HCT116 (cell line): ENCODE data around the gene FAN1. TPM values are rescaled to one million over a fixed set of nuclear protein-coding genes. Genes with fewer than 3 reads are reported as not detected.

Experiments
- ATAC-seq: fragments of 200-7000 bp; cut with Tn5 transposase; 2 replicates; pipeline ENCODE4 v1.9.1; 2020; ENCODE audit warnings: mild to moderate bottlenecking, moderate library complexity
- BruUV-seq: library from RNA; stranded (reverse); fragments of 400-500 nt; replicated peaks from 2 replicates; lab custom pipeline; 2021; lab: Mats Ljungman, UMichigan
- CTCF ChIA-PET: fragments of 300-600 bp; sonication (Branson Sonifier 250); formaldehyde crosslinking; loops from one replicate; lab custom pipeline; 2021; ENCODE audit warnings: antibody characterized with exemption; lab: Charles Lee
- POLR2A ChIA-PET: fragments of 300-600, 350-600 bp; sonication (Branson Sonifier 250); formaldehyde crosslinking; loops from one replicate; lab custom pipeline; 2021; ENCODE audit warnings: antibody characterized with exemption; lab: Charles Lee
- RAD21 ChIA-PET, 2 experiments: fragments of 300-600 bp; sonication (Branson Sonifier 250); formaldehyde crosslinking; loops; one replicate each; lab custom pipeline; 2023; ENCODE audit warnings: low total read pairs in 2 of 2; ENCODE audit not compliant: uncharacterized antibody in 2 of 2, unreplicated experiment in 2 of 2, low non-redundant PET in 1 of 2; lab: Charles Lee
- DNase-seq: peaks from one replicate; pipeline ENCODE4 v3.0.0-alpha.2; 2010; ENCODE audit warnings: low read depth, low spot score
- H2AFZ ChIP-seq: fragments of 200-600 bp; shearing (Covaris generic), sonication (generic); 2 replicates; pipeline ENCODE4 v1.6.1; 2017; ENCODE audit warnings: low read depth, mixed run types, mixed read lengths, antibody characterized with exemption, low read length; ENCODE audit not compliant: poor library complexity, severe bottlenecking
- H3K27ac ChIP-seq: 2 replicates; pipeline ENCODE4 v1.5.1; 2012; ENCODE audit warnings: low read depth, low read length
- H3K27me3 ChIP-seq: fragments of 200-600 bp; sonication (generic); 2 replicates; pipeline ENCODE4 v1.6.1; 2016; ENCODE audit warnings: mixed run types, low read length, mixed read lengths; ENCODE audit not compliant: insufficient read depth
- H3K36me3 ChIP-seq, 2 experiments: fragments of 200-500 bp in 1 of 2; fragments of 200-600 bp in 1 of 2; sonication (Bioruptor generic) in 1 of 2; sonication (generic) in 1 of 2; 2 replicates each; pipeline versions ENCODE4 v1.5.1 to v1.6.1; 2014 to 2016; ENCODE audit warnings: low read length in 2 of 2, inconsistent platforms in 1 of 2, mixed read lengths in 1 of 2, mixed run types in 1 of 2; ENCODE audit not compliant: insufficient read depth in 2 of 2, control insufficient read depth in 1 of 2
- H3K4me1 ChIP-seq, 2 experiments: fragments of 200-600 bp in 1 of 2; sonication (generic) in 1 of 2; 2 replicates each; pipeline versions ENCODE4 v1.5.1 to v1.6.1; 2012 to 2017; ENCODE audit warnings: low read length in 2 of 2, inconsistent platforms in 1 of 2, mild to moderate bottlenecking in 1 of 2, mixed read lengths in 1 of 2, mixed run types in 1 of 2, moderate library complexity in 1 of 2; ENCODE audit not compliant: insufficient read depth in 2 of 2, control insufficient read depth in 1 of 2
- H3K4me2 ChIP-seq: fragments of 200-600 bp; sonication (generic); 2 replicates; pipeline ENCODE4 v1.6.1; 2017; ENCODE audit warnings: mixed run types, low read length, mixed read lengths
- H3K4me3 ChIP-seq, 2 experiments: fragments of 200-600 bp in 1 of 2; sonication (generic) in 1 of 2; replicated peaks in 1 of 2; 2 replicates each; pipeline ENCODE4 v1.5.1; 2011 to 2016; ENCODE audit warnings: low read length in 2 of 2, control low read depth in 1 of 2, low read depth in 1 of 2, mild to moderate bottlenecking in 1 of 2, mixed read lengths in 1 of 2, mixed run types in 1 of 2
- H3K79me2 ChIP-seq: fragments of 200-600 bp; sonication (generic); 2 replicates; pipeline ENCODE4 v1.6.1; 2017; ENCODE audit warnings: mild to moderate bottlenecking, mixed run types, low read length, moderate library complexity, mixed read lengths; ENCODE audit not compliant: insufficient read depth
- H3K9ac ChIP-seq: fragments of 200-600 bp; sonication (generic); 2 replicates; pipeline ENCODE4 v1.6.1; 2016; ENCODE audit warnings: low read length, mixed read lengths
- H3K9me2 ChIP-seq: fragments of 200-600 bp; sonication (generic), shearing (Covaris generic); 2 replicates; pipeline ENCODE4 v1.6.1; 2017; ENCODE audit warnings: mixed run types, mild to moderate bottlenecking, moderate library complexity; ENCODE audit not compliant: insufficient read depth
- H3K9me3 ChIP-seq, 2 experiments: fragments of 200-500 bp in 1 of 2; fragments of 200-600 bp in 1 of 2; sonication (Bioruptor generic) in 1 of 2; sonication (generic) in 1 of 2; 2 replicates each; pipeline ENCODE4 v1.6.1; 2014 to 2017; ENCODE audit warnings: low read length in 2 of 2, mixed read lengths in 2 of 2, inconsistent platforms in 1 of 2, low read depth in 1 of 2, mild to moderate bottlenecking in 1 of 2, mixed run types in 1 of 2, moderate library complexity in 1 of 2; ENCODE audit not compliant: control insufficient read depth in 1 of 2, insufficient read depth in 1 of 2
- H4K20me1 ChIP-seq: fragments of 200-600 bp; sonication (generic), shearing (Covaris generic); 2 replicates; pipeline ENCODE4 v1.6.1; 2017; ENCODE audit warnings: mixed run types, mild to moderate bottlenecking, moderate library complexity; ENCODE audit not compliant: insufficient read depth
- ATF3 ChIP-seq: IDR thresholded peaks from 2 replicates; pipeline ENCODE4 v1.6.1; 2012
- CBX3 ChIP-seq: IDR thresholded peaks from 2 replicates; pipeline ENCODE4 v1.6.1; 2012; ENCODE audit warnings: low read depth
- EGR1 ChIP-seq: IDR thresholded peaks from 2 replicates; pipeline ENCODE4 v1.6.1; 2012; ENCODE audit warnings: low read depth
- EZH2 ChIP-seq: fragments of 200-600 bp; sonication (generic); IDR thresholded peaks from 2 replicates; pipeline ENCODE4 v1.6.1; 2017; ENCODE audit warnings: antibody characterized with exemption, mixed run types
- RAD21 ChIP-seq: IDR thresholded peaks from 2 replicates; pipeline ENCODE4 v1.6.1; 2012; ENCODE audit warnings: low read depth, mild to moderate bottlenecking
- REST ChIP-seq: IDR thresholded peaks from 2 replicates; pipeline ENCODE4 v1.6.1; 2012; ENCODE audit warnings: low read depth
- TCF7L2 ChIP-seq: IDR thresholded peaks from 2 replicates; pipeline ENCODE4 v1.7.0; 2011; ENCODE audit warnings: borderline replicate concordance, inconsistent platforms; ENCODE audit not compliant: insufficient read depth, insufficient read length; ENCODE audit errors: extremely low read depth
- ZFX ChIP-seq: fragments of 450-650 bp; IDR thresholded peaks from 2 replicates; pipeline ENCODE4 v1.6.1; 2017
- intact Hi-C: fragments of 100-400 bp; cut with micrococcal nuclease; formaldehyde crosslinking; loops from 2 replicates; pipeline ENCODE4 v1.10.0; 2022
- total RNA-seq: library from RNA; stranded (reverse); gene quantifications from one replicate; pipeline ENCODE4 v1.2.1, GENCODE V29; 2021; ENCODE audit not compliant: unreplicated experiment

FAN1 gene
- total RNA-seq, 1 experiment from 2014 or later = 17.4 TPM

- Histone ChIP-seq H4K20me1 (no peaks in the 10 kb centered on the region), H3K9ac (peak overlapping the region; percentile 72; the same call in 1 of the 2 replicates), H3K27ac (no peak overlapping the region), H3K4me2 (peak overlapping the region; percentile 84), H3K79me2 (no peaks in the 10 kb centered on the region; the same call in 1 of the 2 replicates), H3K36me3 (no peaks in the 10 kb centered on the region; a peak in 1 of 4 replicates), H2AFZ (no peak overlapping the region), H3K9me2 (no peaks in the 10 kb centered on the region), H3K4me1 (peaks cover 5 to 16% of the 10 kb centered on the region in 2 experiments; a peak in 3 of 4 replicates), H3K4me3 (peak overlapping the region; percentile 56 to 65), H3K27me3 (no peaks in the 10 kb centered on the region), H3K9me3 (no peaks in the 10 kb centered on the region)
- intact Hi-C loops = loop anchor here (5.0 kb wide), 1 partner anchor 587 kb away; no protein-coding TSS in a partner anchor
- BruUV-seq = TSS peak; percentile 74
- POLR2A ChIA-PET = no interaction called here
- CTCF ChIA-PET = no interaction called here
- DNase-seq (no peak), ATAC-seq (no peak)
- RAD21 ChIA-PET = no interaction called here
- TF ChIP-seq EGR1 (no peak), ATF3 (no peak), ZFX (no peak), CBX3 (no peak), EZH2 (no peak), REST (no peak), RAD21 (no peak), TCF7L2 (no peak)
Observed at GRCh38 chr15:30904812-30905211, 1.1 kb downstream of the FAN1 start.
